ENCODE measurements around the gene MTFR1L.

- no peak for TF ChIP-seq POLR2A (IDR thresholded peaks at IDR 0.05)
- TF ChIP-seq, protein P1, sequence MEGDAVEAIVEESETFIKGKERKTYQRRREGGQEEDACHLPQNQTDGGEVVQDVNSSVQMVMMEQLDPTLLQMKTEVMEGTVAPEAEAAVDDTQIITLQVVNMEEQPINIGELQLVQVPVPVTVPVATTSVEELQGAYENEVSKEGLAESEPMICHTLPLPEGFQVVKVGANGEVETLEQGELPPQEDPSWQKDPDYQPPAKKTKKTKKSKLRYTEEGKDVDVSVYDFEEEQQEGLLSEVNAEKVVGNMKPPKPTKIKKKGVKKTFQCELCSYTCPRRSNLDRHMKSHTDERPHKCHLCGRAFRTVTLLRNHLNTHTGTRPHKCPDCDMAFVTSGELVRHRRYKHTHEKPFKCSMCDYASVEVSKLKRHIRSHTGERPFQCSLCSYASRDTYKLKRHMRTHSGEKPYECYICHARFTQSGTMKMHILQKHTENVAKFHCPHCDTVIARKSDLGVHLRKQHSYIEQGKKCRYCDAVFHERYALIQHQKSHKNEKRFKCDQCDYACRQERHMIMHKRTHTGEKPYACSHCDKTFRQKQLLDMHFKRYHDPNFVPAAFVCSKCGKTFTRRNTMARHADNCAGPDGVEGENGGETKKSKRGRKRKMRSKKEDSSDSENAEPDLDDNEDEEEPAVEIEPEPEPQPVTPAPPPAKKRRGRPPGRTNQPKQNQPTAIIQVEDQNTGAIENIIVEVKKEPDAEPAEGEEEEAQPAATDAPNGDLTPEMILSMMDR (IDR thresholded peaks at IDR 0.05): no peak
These were observed 8.2 kb upstream of the MTFR1L start for GRCh38 chr1:25811384-25812082.
